Naive thymus-derived CD8-positive, alpha-beta T cell (primary cell): ENCODE data around the gene REPS2. TPM values are rescaled to one million over a fixed set of nuclear protein-coding genes. Genes with fewer than 3 reads are reported as not detected.
A peak's percentile ranks its signal among the peaks of the same experiment; 100 is the strongest.

Experiments used
- ATAC-seq, 2 donors: fragments of 150-1000 bp; cut with Tn5 transposase in 1 of 2; sonication (Bioruptor Pico), chemical (Tn5 transposase) in 1 of 2; 1 replicate in 1 of 2; 2 replicates in 1 of 2; pipeline ENCODE4 v1.10.0; 2021; ENCODE audit warnings: mild to moderate bottlenecking in 2 of 2, moderate library complexity in 2 of 2
- POLR2A ChIA-PET: fragments of 350-600 bp; sonication (Branson Sonifier 250); formaldehyde crosslinking; loops from one replicate; lab custom pipeline; 2021; ENCODE audit warnings: antibody characterized with exemption; lab: Charles Lee
- DNase-seq, 10 donors: peaks; one replicate each; pipeline versions ENCODE4 v3.0.0 to v3.0.0-alpha.2; 2020 to 2022
- H3K27ac Mint-ChIP-seq, 10 donors: one replicate each; pipeline ENCODE4 v1.8.0; 2020 to 2022; ENCODE audit warnings: mild to moderate bottlenecking in 10 of 10, mixed read lengths in 10 of 10, moderate library complexity in 4 of 10, inconsistent platforms in 1 of 10
- H3K27me3 Mint-ChIP-seq, 5 donors: one replicate each; pipeline ENCODE4 v1.8.0; 2021 to 2022; ENCODE audit warnings: mixed read lengths in 5 of 5
- H3K36me3 Mint-ChIP-seq, 3 donors: one replicate each; pipeline ENCODE4 v1.8.0; 2020 to 2022; ENCODE audit warnings: mixed read lengths in 3 of 3, mild to moderate bottlenecking in 2 of 3, inconsistent platforms in 1 of 3
- H3K4me1 Mint-ChIP-seq, 4 donors: one replicate each; pipeline ENCODE4 v1.8.0; 2021 to 2022; ENCODE audit warnings: mixed read lengths in 4 of 4
- H3K4me3 Mint-ChIP-seq, 10 donors: one replicate each; pipeline ENCODE4 v1.8.0; 2020 to 2022; ENCODE audit warnings: mild to moderate bottlenecking in 10 of 10, mixed read lengths in 10 of 10, moderate library complexity in 6 of 10, inconsistent platforms in 1 of 10
- H3K9me3 Mint-ChIP-seq, 9 donors: one replicate each; pipeline ENCODE4 v1.8.0; 2020 to 2022; ENCODE audit warnings: mixed read lengths in 9 of 9, mild to moderate bottlenecking in 3 of 9, inconsistent platforms in 1 of 9, moderate library complexity in 1 of 9
- polyA plus RNA-seq, 3 donors: library from polyadenylated mRNA; unstranded; fragments of 300-500 nt; fragmentation: Illumina TruSeq; gene quantifications; one replicate each; pipeline ENCODE4 v1.2.3, GENCODE V29; 2021
- total RNA-seq, 8 experiments: library from RNA in 2 of 8; stranded (reverse) in 2 of 8; gene quantifications; one replicate each; pipeline ENCODE4 v1.2.3 and lab custom pipeline; 2021 to 2026

Gene REPS2
- total and polyA plus RNA-seq, 5 experiments from 2014 or later: 0.31 to 0.62 (median 0.41) TPM; not detected in 2

DNA sequence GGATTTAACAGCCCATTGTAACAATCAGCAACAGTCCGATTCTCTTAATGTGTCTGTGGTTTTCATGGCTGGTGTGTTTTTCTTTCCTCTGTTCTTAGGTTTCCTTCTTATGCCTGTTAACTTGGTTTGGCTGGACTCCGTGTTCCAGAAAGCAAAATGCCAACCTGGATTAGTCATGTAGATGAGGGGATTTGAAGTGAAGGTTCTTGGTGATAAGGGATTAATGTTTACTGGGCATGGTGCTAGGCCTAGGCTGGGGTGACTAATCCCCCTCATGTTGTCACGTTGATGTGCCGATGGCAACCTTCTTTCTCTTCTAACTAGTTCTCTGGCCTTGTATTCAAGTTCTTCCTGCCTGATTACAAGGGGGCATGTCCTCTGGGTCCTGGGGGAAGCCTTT is 85.9 kb downstream of the REPS2 start:
- H3K27me3 Mint-ChIP-seq: peaks cover 0 to 5% (median 0%) of the 10 kb centered on the region in 5 donors
- ATAC-seq (no peak), DNase-seq (no peak)
- peaks cover 0 to 12% (median 0%) of the 10 kb centered on the region in 9 donors for H3K9me3 Mint-ChIP-seq
- H3K27ac Mint-ChIP-seq: no peak overlapping the region
- H3K4me3 Mint-ChIP-seq: no peak overlapping the region
- POLR2A ChIA-PET: no interaction called here
- no peaks in the 10 kb centered on the region for H3K36me3 Mint-ChIP-seq
- H3K4me1 Mint-ChIP-seq: peaks cover 0 to 4% (median 0%) of the 10 kb centered on the region in 4 donors

DNA sequence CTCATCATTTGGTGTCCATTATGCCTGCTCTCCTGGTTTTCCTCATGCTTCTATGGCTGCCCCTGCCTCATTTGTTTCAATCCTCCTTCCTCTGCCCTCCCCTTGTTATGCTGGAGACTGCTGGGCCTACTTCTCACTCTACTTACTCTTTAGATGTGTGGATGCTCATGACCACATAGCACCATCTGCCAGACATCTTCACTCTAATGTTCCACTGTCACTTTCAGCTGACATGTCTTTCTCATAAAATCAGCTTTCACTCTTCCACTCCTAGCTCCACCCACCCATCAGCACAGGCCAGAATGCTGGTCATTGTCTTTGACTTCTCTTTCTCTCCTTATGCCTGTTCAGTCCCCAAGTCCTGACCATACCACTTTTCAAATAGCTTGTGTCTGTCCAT is 86.8 kb downstream of the REPS2 start:
- no peak for DNase-seq
- no peak overlapping the region for H3K27ac Mint-ChIP-seq
- H3K27me3 Mint-ChIP-seq: peaks cover 0 to 5% (median 0%) of the 10 kb centered on the region in 5 donors
- POLR2A ChIA-PET: no interaction called here
- H3K4me1 Mint-ChIP-seq: peaks cover 0 to 4% (median 0%) of the 10 kb centered on the region in 4 donors
- peaks cover 0 to 12% (median 0%) of the 10 kb centered on the region in 9 donors for H3K9me3 Mint-ChIP-seq
- H3K36me3 Mint-ChIP-seq: no peaks in the 10 kb centered on the region
- no peak for ATAC-seq
- no peak overlapping the region for H3K4me3 Mint-ChIP-seq

DNA sequence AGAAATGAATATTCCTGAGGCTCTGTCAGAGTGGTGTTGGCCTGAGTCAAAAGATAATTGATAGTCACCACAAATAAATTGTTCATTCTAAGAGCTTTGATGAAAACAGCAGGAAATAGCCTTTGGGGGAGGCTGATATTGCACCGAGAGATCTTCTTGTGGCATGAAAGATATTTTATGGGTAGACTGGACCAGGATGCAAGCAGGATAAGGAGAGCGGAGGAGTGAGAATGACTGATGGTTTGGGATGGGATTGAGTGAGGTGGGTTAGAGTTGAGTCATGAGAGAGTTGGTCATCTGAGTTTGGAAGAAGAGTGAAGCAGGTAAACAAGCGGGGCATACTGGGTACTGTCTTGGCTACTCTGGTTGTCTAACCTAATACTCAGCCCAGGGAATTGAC is 88.7 kb downstream of the REPS2 start:
- Mint-ChIP-seq H3K4me1 (peaks cover 0 to 3% (median 0%) of the 10 kb centered on the region in 4 donors), H3K27me3 (peaks cover 0 to 5% (median 0%) of the 10 kb centered on the region in 5 donors), H3K4me3 (no peak overlapping the region), H3K9me3 (peaks cover 0 to 12% (median 0%) of the 10 kb centered on the region in 9 donors), H3K36me3 (no peaks in the 10 kb centered on the region), H3K27ac (no peak overlapping the region)
- POLR2A ChIA-PET: no interaction called here
- ATAC-seq: no peak
- no peak for DNase-seq

DNA sequence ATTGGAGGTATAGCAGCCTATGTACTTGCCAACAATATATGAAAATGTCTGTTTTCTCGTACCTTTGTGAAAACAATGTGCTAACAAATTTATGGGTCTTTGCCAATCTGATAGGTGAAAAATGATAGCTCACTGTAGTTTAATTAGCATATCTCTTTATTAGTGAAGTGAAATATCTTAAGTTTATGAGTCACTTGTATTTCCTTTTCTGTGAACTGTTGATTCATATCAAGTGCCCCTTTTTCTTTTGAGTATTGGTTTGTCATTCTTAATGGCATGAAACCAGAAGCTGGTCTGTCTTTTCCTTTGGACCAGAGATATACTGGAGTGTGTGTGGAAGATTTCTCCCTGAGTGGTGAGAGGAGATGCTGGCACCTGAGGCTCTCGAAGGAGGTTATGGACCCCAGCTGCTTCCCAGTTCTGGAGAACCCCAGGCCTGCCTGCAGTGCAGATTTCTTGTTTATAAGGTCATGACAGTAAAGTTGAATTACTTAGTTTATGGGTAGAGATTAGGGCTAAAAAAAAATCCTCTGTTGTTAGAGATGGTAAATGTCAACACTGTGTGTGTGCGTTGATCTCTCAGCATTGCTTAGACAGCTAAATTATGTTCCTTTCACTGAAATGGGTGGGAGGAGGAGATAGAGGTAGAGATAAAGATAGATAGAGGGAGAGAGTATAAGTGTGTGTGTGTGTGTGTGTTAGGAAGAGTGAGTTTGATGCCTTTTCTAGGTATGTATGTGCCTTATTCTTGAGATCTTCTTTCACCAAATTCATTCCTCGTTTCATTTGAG is 89.9 kb downstream of the REPS2 start:
- peaks cover 0 to 3% (median 0%) of the 10 kb centered on the region in 3 donors for H3K36me3 Mint-ChIP-seq
- no peaks in the 10 kb centered on the region for H3K4me1 Mint-ChIP-seq
- DNase-seq (no peak), ATAC-seq (no peak)
- peaks cover 0 to 12% (median 0%) of the 10 kb centered on the region in 9 donors for H3K9me3 Mint-ChIP-seq
- H3K27ac Mint-ChIP-seq: no peak overlapping the region
- H3K4me3 Mint-ChIP-seq: no peak overlapping the region
- POLR2A ChIA-PET: no interaction called here
- H3K27me3 Mint-ChIP-seq: peaks cover 0 to 5% (median 0%) of the 10 kb centered on the region in 5 donors

DNA sequence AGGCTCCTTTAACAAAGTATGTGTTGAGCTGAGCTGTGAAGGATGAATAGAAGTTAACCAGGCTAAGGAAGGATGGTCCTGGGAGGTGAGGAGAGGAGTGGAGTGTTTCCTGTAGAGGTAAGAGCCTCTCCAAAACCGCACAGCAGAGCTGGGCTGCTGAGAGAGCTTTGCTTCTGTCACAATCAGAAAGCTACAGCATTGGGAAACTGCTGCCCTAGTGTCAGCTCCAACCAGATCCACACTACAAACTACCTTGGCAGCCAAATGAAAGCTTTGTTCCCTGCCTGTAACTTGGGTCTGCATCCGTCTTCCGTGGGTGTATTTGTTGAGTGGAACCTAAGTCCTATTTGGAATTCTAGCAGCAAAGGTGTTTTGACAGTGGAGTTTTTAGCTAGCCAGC is 91.8 kb downstream of the REPS2 start:
- Mint-ChIP-seq H3K27me3 (peaks cover 0 to 5% (median 0%) of the 10 kb centered on the region in 5 donors), H3K4me1 (no peaks in the 10 kb centered on the region), H3K4me3 (no peak overlapping the region), H3K36me3 (peaks cover 0 to 3% (median 0%) of the 10 kb centered on the region in 3 donors), H3K9me3 (peaks cover 0 to 10% (median 0%) of the 10 kb centered on the region in 9 donors), H3K27ac (no peak overlapping the region)
- DNase-seq: no peak
- POLR2A ChIA-PET: no interaction called here
- no peak for ATAC-seq

DNA sequence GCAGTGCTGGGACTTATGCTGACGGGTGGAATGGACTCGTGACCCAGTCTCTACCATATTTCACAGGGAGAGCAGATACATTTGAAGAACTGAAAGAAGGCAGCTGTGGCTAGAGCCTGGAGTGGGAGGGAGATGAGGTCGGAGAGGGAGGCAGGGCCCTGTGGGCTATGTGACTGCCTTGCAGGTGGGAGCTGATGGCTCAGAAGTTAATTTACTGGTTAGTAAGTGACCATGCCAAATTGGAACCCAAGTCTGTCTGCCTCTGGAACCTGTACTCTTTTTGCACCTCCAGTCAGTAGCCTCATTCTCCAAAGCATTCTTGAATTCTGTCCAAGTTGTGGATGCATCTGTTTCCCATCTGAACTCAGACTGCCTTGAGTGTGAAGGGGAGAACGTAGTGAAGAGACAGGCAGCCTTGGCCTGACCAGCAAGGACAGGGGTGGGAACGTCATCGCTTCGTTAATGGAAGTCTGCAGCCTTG is 92.3 kb downstream of the REPS2 start:
- H3K27ac Mint-ChIP-seq: no peak overlapping the region
- DNase-seq: no peak
- H3K36me3 Mint-ChIP-seq: peaks cover 0 to 3% (median 0%) of the 10 kb centered on the region in 3 donors
- ATAC-seq: no peak
- H3K4me1 Mint-ChIP-seq: no peaks in the 10 kb centered on the region
- no peak overlapping the region for H3K4me3 Mint-ChIP-seq
- POLR2A ChIA-PET: no interaction called here
- H3K9me3 Mint-ChIP-seq: peaks cover 0 to 6% (median 0%) of the 10 kb centered on the region in 9 donors
- H3K27me3 Mint-ChIP-seq: peaks cover 0 to 5% (median 0%) of the 10 kb centered on the region in 5 donors

DNA sequence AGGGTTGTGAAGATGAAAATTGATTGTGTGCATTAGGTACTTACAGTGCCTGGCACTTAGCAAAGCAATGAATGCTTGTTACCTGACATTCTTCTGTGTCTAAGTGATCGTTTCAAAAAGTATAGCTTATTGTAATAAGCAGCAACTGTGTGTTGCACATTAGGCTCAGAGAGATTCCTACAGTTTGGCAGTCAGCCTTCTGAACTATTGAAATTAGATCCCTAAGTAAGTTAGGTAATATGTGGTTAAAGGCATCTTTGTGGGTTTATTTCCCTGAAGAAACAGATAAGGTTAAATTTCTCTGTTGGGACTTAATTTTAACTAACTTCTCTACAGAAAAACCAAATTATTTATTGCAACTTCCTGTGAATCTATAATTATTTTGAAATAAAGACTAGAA is 93.4 kb downstream of the REPS2 start:
- ATAC-seq (no peak), DNase-seq (no peak)
- Mint-ChIP-seq H3K27ac (no peak overlapping the region), H3K4me1 (no peaks in the 10 kb centered on the region), H3K4me3 (no peak overlapping the region), H3K27me3 (peaks cover 0 to 5% (median 0%) of the 10 kb centered on the region in 5 donors), H3K36me3 (peaks cover 0 to 3% (median 0%) of the 10 kb centered on the region in 3 donors), H3K9me3 (peaks cover 0 to 4% (median 0%) of the 10 kb centered on the region in 9 donors)
- POLR2A ChIA-PET: no interaction called here

DNA sequence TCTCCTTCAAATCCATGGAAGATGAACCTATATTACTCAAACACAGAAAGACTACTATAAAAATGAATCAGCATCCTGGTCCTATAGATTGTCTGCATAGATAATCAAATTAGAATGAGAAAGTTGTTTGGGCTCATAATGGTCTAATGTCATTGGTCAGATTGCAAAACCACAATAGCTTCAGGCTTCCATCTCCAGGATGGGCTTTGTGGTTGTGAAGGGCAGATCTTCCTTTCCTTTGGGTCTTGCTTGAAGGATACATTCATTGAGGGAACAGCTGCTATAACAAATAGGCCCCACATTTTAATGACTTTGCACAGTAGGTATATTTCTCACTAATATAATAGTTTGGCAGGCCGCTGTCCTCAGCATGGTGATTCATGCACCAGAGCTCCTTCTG is 94.3 kb downstream of the REPS2 start:
- H3K4me1 Mint-ChIP-seq: no peaks in the 10 kb centered on the region

DNA sequence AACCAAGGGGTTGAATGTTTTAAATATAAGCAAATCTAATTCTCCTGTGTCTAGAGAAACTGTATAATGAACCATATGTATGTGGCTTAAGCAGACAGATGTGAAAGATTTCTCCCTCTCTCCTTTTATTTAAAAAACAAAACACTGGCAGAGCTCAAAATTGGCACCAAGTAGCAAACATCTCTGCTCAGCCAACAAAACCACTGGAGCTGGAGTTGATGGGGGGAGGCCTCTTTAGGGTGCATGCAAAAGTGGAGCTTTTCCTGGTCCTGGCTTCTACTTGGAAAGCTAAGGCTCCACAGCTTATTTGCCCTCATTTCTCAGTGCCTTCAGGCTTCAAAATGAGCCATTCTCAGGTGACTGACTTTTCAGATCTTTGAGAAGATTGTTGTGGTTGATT is 95.6 kb downstream of the REPS2 start:
- Mint-ChIP-seq H3K36me3 (peaks cover 0 to 3% (median 0%) of the 10 kb centered on the region in 3 donors), H3K9me3 (peaks cover 0 to 2% (median 0%) of the 10 kb centered on the region in 9 donors), H3K4me1 (no peaks in the 10 kb centered on the region), H3K27me3 (no peaks in the 10 kb centered on the region), H3K27ac (no peak overlapping the region), H3K4me3 (no peak overlapping the region)
- ATAC-seq: no peak
- POLR2A ChIA-PET: no interaction called here
- DNase-seq: no peak

More for the DNA sequence above, 94.3 kb downstream of the REPS2 start:
- H3K4me3 Mint-ChIP-seq: no peak overlapping the region
- H3K27me3 Mint-ChIP-seq: no peaks in the 10 kb centered on the region
- H3K36me3 Mint-ChIP-seq: peaks cover 0 to 3% (median 0%) of the 10 kb centered on the region in 3 donors
- H3K9me3 Mint-ChIP-seq: peaks cover 0 to 4% (median 0%) of the 10 kb centered on the region in 9 donors
- POLR2A ChIA-PET: no interaction called here
- ATAC-seq (no peak), DNase-seq (no peak)
- no peak overlapping the region for H3K27ac Mint-ChIP-seq

DNA sequence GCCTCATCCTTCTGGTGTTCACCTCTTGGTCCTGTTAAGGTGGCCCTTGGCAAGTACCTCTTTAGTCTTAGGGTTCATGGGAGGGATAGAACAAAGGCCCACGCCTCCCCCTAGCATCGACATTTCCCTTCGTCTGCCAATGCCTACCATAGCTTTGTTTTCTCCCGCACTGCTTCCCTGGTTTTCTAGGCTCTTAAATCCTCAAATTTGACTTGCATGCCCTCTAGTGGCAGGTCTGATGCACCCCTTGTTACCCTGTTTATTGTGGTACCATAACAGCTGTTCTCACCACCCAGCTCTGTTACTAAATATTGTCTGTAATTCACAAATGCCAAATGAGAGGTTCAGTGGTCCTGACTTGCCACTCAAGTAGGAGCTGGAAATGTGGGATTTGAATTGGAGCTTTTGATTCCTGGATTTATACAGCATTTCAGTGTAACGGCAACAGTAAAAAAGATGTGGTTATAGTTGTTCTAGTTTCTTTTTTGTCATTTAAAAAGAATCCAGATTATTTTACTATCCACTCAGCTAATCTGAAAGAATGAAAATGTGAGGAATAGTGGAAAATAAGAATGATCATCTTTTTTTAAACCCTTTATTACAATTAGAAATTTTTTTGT is 100.1 kb downstream of the REPS2 start:
- ATAC-seq (peak; percentile 23 to 53), DNase-seq (peak in 9 of 10 donors; percentile 1 to 63 (median 14))
- Mint-ChIP-seq H3K4me3 (no peak overlapping the region), H3K27ac (peak overlapping the region in 1 of 10 donors; percentile 8), H3K27me3 (peaks cover 0 to 3% (median 0%) of the 10 kb centered on the region in 5 donors), H3K9me3 (peaks cover 0 to 2% (median 0%) of the 10 kb centered on the region in 9 donors), H3K36me3 (no peaks in the 10 kb centered on the region), H3K4me1 (no peaks in the 10 kb centered on the region)
- POLR2A ChIA-PET: no interaction called here

DNA sequence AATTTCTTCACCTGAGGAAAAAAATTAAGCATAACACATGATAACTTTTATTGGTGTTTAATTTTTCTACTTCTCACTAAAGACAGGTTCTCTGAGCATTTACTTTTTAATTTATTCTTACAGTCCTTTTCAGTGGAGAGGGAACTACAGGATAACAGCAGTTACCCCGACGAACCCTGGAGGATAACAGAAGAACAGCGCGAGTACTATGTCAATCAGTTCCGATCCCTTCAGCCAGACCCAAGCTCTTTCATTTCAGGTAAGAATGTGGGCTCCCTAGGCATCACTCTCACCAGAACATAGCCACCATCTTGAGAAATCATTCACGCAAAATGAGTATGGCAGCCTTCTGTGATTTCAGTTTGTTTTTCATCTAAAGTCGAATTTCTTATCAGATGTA is 100.8 kb downstream of the REPS2 start:
- Mint-ChIP-seq H3K4me1 (no peaks in the 10 kb centered on the region), H3K9me3 (peaks cover 0 to 2% (median 0%) of the 10 kb centered on the region in 9 donors), H3K27me3 (peaks cover 0 to 3% (median 0%) of the 10 kb centered on the region in 5 donors), H3K27ac (peak overlapping the region in 1 of 10 donors; percentile 43), H3K4me3 (no peak overlapping the region), H3K36me3 (no peaks in the 10 kb centered on the region)
- DNase-seq (no peak), ATAC-seq (no peak)
- POLR2A ChIA-PET: no interaction called here

DNA sequence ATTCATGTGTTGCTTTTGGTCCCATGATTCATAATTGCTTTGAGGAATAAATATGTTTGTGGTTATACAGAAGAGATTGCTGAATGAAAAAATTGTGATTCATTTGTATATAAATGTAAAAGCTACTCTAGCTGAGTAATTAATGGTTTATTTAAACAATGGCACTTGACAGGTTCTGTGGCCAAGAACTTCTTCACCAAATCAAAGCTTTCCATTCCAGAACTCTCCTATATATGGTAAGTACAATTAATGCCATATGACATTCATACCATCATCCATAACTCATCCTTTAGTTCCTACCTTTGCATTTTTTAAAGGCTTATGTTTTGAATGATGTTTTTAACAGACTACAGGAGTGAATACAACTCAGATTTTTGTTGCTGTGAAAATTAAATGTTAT is 105.8 kb downstream of the REPS2 start:
- no peaks in the 10 kb centered on the region for H3K4me1 Mint-ChIP-seq
- POLR2A ChIA-PET: no interaction called here
- H3K27ac Mint-ChIP-seq: no peak overlapping the region
- no peaks in the 10 kb centered on the region for H3K36me3 Mint-ChIP-seq
- H3K4me3 Mint-ChIP-seq: no peak overlapping the region
- no peak for ATAC-seq
- H3K9me3 Mint-ChIP-seq: no peaks in the 10 kb centered on the region
- no peak for DNase-seq
- peaks cover 0 to 3% (median 0%) of the 10 kb centered on the region in 5 donors for H3K27me3 Mint-ChIP-seq

DNA sequence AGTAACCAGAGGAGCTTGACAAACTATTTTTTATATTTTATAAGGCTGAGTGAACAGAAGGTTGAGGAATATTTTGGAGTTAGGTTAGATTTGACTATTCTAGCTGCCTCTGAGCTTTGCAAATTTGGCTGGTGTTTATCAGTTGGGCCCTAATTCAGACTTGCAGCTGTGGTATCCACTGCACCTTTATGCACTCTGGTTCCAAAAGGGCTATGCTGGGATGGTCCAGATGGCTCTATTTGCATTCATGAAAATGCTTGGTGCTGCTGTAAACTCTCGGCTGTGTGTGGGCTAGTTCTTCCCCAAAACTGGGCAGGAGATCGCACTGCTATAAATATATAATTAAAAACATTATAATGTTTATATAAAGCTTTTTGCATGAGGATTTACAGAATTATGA is 106.3 kb downstream of the REPS2 start:
- POLR2A ChIA-PET: no interaction called here
- Mint-ChIP-seq H3K4me3 (no peak overlapping the region), H3K27ac (no peak overlapping the region), H3K9me3 (no peaks in the 10 kb centered on the region), H3K36me3 (no peaks in the 10 kb centered on the region), H3K4me1 (no peaks in the 10 kb centered on the region), H3K27me3 (peaks cover 0 to 3% (median 0%) of the 10 kb centered on the region in 5 donors)
- ATAC-seq: no peak
- DNase-seq: no peak
